Karpas-422 (cell line): ENCODE results near the gene NDUFB10. TPM values are rescaled to one million over a fixed set of nuclear protein-coding genes. Genes with fewer than 3 reads are reported as not detected.

ENCODE experiments used
- DNase-seq: peaks from one replicate; pipeline ENCODE4 v3.0.0-alpha.2; 2015
- H2AFZ ChIP-seq: fragments of 200-600 bp; sonication (generic); 2 replicates; pipeline ENCODE4 v1.6.1; 2014; ENCODE audit warnings: antibody characterized with exemption, low read length, mixed read lengths
- H3K27ac ChIP-seq: fragments of 200-600 bp; sonication (generic); 2 replicates; pipeline ENCODE4 v1.5.1; 2014; ENCODE audit warnings: mild to moderate bottlenecking, low read length, moderate library complexity
- H3K27me3 ChIP-seq: fragments of 200-600 bp; sonication (generic); 2 replicates; pipeline ENCODE4 v1.6.1; 2014; ENCODE audit warnings: low read length, mixed read lengths
- H3K36me3 ChIP-seq: fragments of 200-600 bp; sonication (generic); 2 replicates; pipeline ENCODE4 v1.6.1; 2014; ENCODE audit warnings: low read length, mixed read lengths; ENCODE audit not compliant: insufficient read depth
- H3K4me1 ChIP-seq: fragments of 200-600 bp; sonication (generic); 2 replicates; pipeline ENCODE4 v1.6.1; 2014; ENCODE audit warnings: mild to moderate bottlenecking, low read length, mixed read lengths
- H3K4me2 ChIP-seq: fragments of 200-600 bp; sonication (generic); 2 replicates; pipeline ENCODE4 v1.6.1; 2014; ENCODE audit warnings: low read length, low read depth, mild to moderate bottlenecking; ENCODE audit not compliant: poor library complexity, severe bottlenecking
- H3K4me3 ChIP-seq: fragments of 200-600 bp; sonication (generic); 2 replicates; pipeline ENCODE4 v1.5.1; 2014; ENCODE audit warnings: mild to moderate bottlenecking, antibody characterized with exemption, low read length, mixed read lengths
- H3K79me2 ChIP-seq: fragments of 200-600 bp; sonication (generic); 2 replicates; pipeline ENCODE4 v1.6.1; 2014; ENCODE audit warnings: mild to moderate bottlenecking, low read length, mixed read lengths
- H3K9ac ChIP-seq: fragments of 200-600 bp; sonication (generic); 2 replicates; pipeline ENCODE4 v1.6.0; 2014; ENCODE audit warnings: low read length
- H3K9me2 ChIP-seq: fragments of 200-600 bp; sonication (generic), shearing (Covaris generic); replicated peaks from 2 replicates; pipeline ENCODE4 v1.6.0; 2014; ENCODE audit warnings: mild to moderate bottlenecking, low read length, moderate library complexity; ENCODE audit not compliant: insufficient read depth
- H3K9me3 ChIP-seq: fragments of 300-700, 200-600 bp; sonication (generic); 2 replicates; pipeline ENCODE4 v1.6.1; 2014; ENCODE audit warnings: low read length, mixed read lengths
- H4K20me1 ChIP-seq: fragments of 200-600 bp; sonication (generic); 2 replicates; pipeline ENCODE4 v1.6.1; 2014; ENCODE audit warnings: mild to moderate bottlenecking, antibody characterized with exemption, low read length, low read depth; ENCODE audit not compliant: insufficient read depth
- total RNA-seq: library from RNA; depleted of rRNA; stranded (reverse); fragments of >200 nt; shearing (Covaris generic); gene quantifications from 2 replicates; pipeline ENCODE4 v1.2.3, GENCODE V29; 2014; ENCODE audit warnings: low replicate concordance

The NDUFB10 gene
- total RNA-seq, 1 experiment from 2014 or later = 288 TPM

- peak within 1 kb of the TSS; percentile 98 for H3K9ac ChIP-seq
- H3K4me3 ChIP-seq = peak within 1 kb of the TSS; percentile 81
- no peak for DNase-seq
- H2AFZ ChIP-seq = no peak within 1 kb of the TSS
- H3K36me3 ChIP-seq = peaks cover 23% of the 10 kb centered on the region
- H3K27ac ChIP-seq = no peak within 1 kb of the TSS; the same call in 1 of the 2 replicates
- H3K4me1 ChIP-seq = peaks cover 36% of the 10 kb centered on the region
- peak within 1 kb of the TSS; percentile 73 for H3K4me2 ChIP-seq
- H4K20me1 ChIP-seq = peaks cover 19% of the 10 kb centered on the region
- H3K27me3 ChIP-seq = no peaks in the 10 kb centered on the region
- H3K79me2 ChIP-seq = peaks cover 38% of the 10 kb centered on the region
- no peaks in the 10 kb centered on the region for H3K9me2 ChIP-seq
- H3K9me3 ChIP-seq = no peaks in the 10 kb centered on the region
Measured at GRCh38 chr16:1966460-1966859, 7.1 kb downstream of the NDUFB10 start, which contains the start of gene RNF151. RNF151 (plus strand) TSS chr16:1966856; CDS start chr16:1966882, 26 bp downstream.

GRCh38 chr16:1968146-1968953 is 9.0 kb downstream of the NDUFB10 start:
- no peak overlapping the region for H3K4me3 ChIP-seq
- H3K27me3 ChIP-seq = no peaks in the 10 kb centered on the region
- no peaks in the 10 kb centered on the region for H3K9me3 ChIP-seq
- no peak overlapping the region for H3K4me2 ChIP-seq
- no peak for DNase-seq
- peaks cover 11% of the 10 kb centered on the region for H4K20me1 ChIP-seq
- peaks cover 26% of the 10 kb centered on the region for H3K4me1 ChIP-seq
- H3K9me2 ChIP-seq = no peaks in the 10 kb centered on the region
- H3K9ac ChIP-seq = no peak overlapping the region
- peaks cover 10% of the 10 kb centered on the region for H3K36me3 ChIP-seq
- no peak overlapping the region for H3K27ac ChIP-seq
- peaks cover 48% of the 10 kb centered on the region for H3K79me2 ChIP-seq
- H2AFZ ChIP-seq = no peak overlapping the region

GRCh38 chr16:1971796-1972489 is 12.6 kb downstream of the NDUFB10 start, which contains the start of gene TBL3:
TBL3 (plus strand) TSS chr16:1972053; CDS start chr16:1972165, 112 bp downstream.
- Histone ChIP-seq H3K9ac (peak within 1 kb of the TSS; percentile 100), H3K27me3 (no peaks in the 10 kb centered on the region), H2AFZ (peak within 1 kb of the TSS; percentile 79; the same call in 1 of the 2 replicates), H4K20me1 (no peaks in the 10 kb centered on the region; the same call in 1 of the 2 replicates), H3K36me3 (no peaks in the 10 kb centered on the region), H3K79me2 (peaks cover 29% of the 10 kb centered on the region), H3K27ac (peak within 1 kb of the TSS; percentile 81), H3K9me3 (no peaks in the 10 kb centered on the region), H3K4me1 (peaks cover 21% of the 10 kb centered on the region), H3K4me3 (peak within 1 kb of the TSS; percentile 94), H3K4me2 (peak within 1 kb of the TSS; percentile 97), H3K9me2 (no peaks in the 10 kb centered on the region)
- peak; percentile 98 for DNase-seq

GRCh38 chr16:1972490-1972877 is 13.1 kb downstream of the NDUFB10 start:
- peak overlapping the region; percentile 100 for H3K9ac ChIP-seq
- no peak overlapping the region for H3K27ac ChIP-seq
- peak overlapping the region; percentile 94 for H3K4me3 ChIP-seq
- H3K36me3 ChIP-seq = no peaks in the 10 kb centered on the region
- peaks cover 29% of the 10 kb centered on the region for H3K79me2 ChIP-seq
- peak overlapping the region; percentile 97 for H3K4me2 ChIP-seq
- no peak overlapping the region for H2AFZ ChIP-seq
- DNase-seq = peak; percentile 50
- peaks cover 21% of the 10 kb centered on the region for H3K4me1 ChIP-seq
- H3K27me3 ChIP-seq = no peaks in the 10 kb centered on the region
- H4K20me1 ChIP-seq = no peaks in the 10 kb centered on the region; the same call in 1 of the 2 replicates
- no peaks in the 10 kb centered on the region for H3K9me3 ChIP-seq
- H3K9me2 ChIP-seq = no peaks in the 10 kb centered on the region

GRCh38 chr16:1973461-1974156 is 14.3 kb downstream of the NDUFB10 start:
- no peaks in the 10 kb centered on the region for H3K9me3 ChIP-seq
- no peak overlapping the region for H2AFZ ChIP-seq
- DNase-seq = no peak
- H3K27me3 ChIP-seq = no peaks in the 10 kb centered on the region
- H3K4me3 ChIP-seq = peak overlapping the region; percentile 94; the same call in 1 of the 2 replicates
- peak overlapping the region; percentile 100 for H3K9ac ChIP-seq
- no peak overlapping the region for H3K27ac ChIP-seq
- peaks cover 29% of the 10 kb centered on the region for H3K79me2 ChIP-seq
- peaks cover 2% of the 10 kb centered on the region; the same call in 1 of the 2 replicates for H3K36me3 ChIP-seq
- peak overlapping the region; percentile 97 for H3K4me2 ChIP-seq
- H4K20me1 ChIP-seq = no peaks in the 10 kb centered on the region; the same call in 1 of the 2 replicates
- peaks cover 21% of the 10 kb centered on the region for H3K4me1 ChIP-seq
- no peaks in the 10 kb centered on the region for H3K9me2 ChIP-seq

- Histone ChIP-seq H3K9ac (no peak overlapping the region), H3K4me3 (no peak overlapping the region), H3K79me2 (peaks cover 29% of the 10 kb centered on the region), H4K20me1 (no peaks in the 10 kb centered on the region; the same call in 1 of the 2 replicates), H3K9me3 (no peaks in the 10 kb centered on the region), H3K4me1 (peaks cover 21% of the 10 kb centered on the region), H3K27me3 (no peaks in the 10 kb centered on the region), H3K4me2 (no peak overlapping the region), H2AFZ (no peak overlapping the region), H3K27ac (no peak overlapping the region), H3K36me3 (peaks cover 2% of the 10 kb centered on the region; the same call in 1 of the 2 replicates), H3K9me2 (no peaks in the 10 kb centered on the region)
- no peak for DNase-seq
Measured at GRCh38 chr16:1974157-1975070, 15.1 kb downstream of the NDUFB10 start.

GRCh38 chr16:1975432-1976215 is 16.3 kb downstream of the NDUFB10 start:
- DNase-seq = no peak
- no peaks in the 10 kb centered on the region for H3K9me3 ChIP-seq
- no peaks in the 10 kb centered on the region for H3K9me2 ChIP-seq
- no peak overlapping the region for H3K4me3 ChIP-seq
- no peaks in the 10 kb centered on the region for H3K27me3 ChIP-seq
- H2AFZ ChIP-seq = no peak overlapping the region
- peaks cover 29% of the 10 kb centered on the region for H3K79me2 ChIP-seq
- peaks cover 21% of the 10 kb centered on the region for H3K4me1 ChIP-seq
- no peaks in the 10 kb centered on the region; the same call in 1 of the 2 replicates for H4K20me1 ChIP-seq
- no peak overlapping the region for H3K27ac ChIP-seq
- H3K36me3 ChIP-seq = peaks cover 2% of the 10 kb centered on the region; the same call in 1 of the 2 replicates
- H3K9ac ChIP-seq = no peak overlapping the region
- no peak overlapping the region for H3K4me2 ChIP-seq
